ENCODE data around the gene TESK2. TPM values are rescaled to one million over a fixed set of nuclear protein-coding genes. Genes with fewer than 3 reads are reported as not detected.

TESK2 gene
- total RNA-seq, 3 donors from 2014 or later (not counting 1 experiment from before 2014, with no cell fraction given) = 5.1 to 7.4 (median 6.0) TPM

- no peak overlapping the region for H3K4me3 ChIP-seq (ENCODE audit: low read length)
- no peaks in the 10 kb centered on the region for H3K27me3 Mint-ChIP-seq (ENCODE audit: low read depth in 2 of 2)
- no CpG with 5 or more reads among the region's 1 CpG for WGBS (ENCODE audit: insufficient coverage)
- DNase-seq (no peak), ATAC-seq (no peak)
- intact Hi-C loops (cut with micrococcal nuclease) = no loop called here
- no peaks in the 10 kb centered on the region for H3K36me3 ChIP-seq (ENCODE audit: control insufficient read depth, insufficient read depth, low read length)
- H3K27me3 ChIP-seq (ENCODE audit: control insufficient read depth, insufficient read depth, low read length) = no peaks in the 10 kb centered on the region
- no peaks in the 10 kb centered on the region for H3K9me3 Mint-ChIP-seq
- H3K4me3 Mint-ChIP-seq = no peak overlapping the region
- no peaks in the 10 kb centered on the region for H3K36me3 Mint-ChIP-seq
- no peaks in the 10 kb centered on the region for H3K4me1 Mint-ChIP-seq
- no peaks in the 10 kb centered on the region for H3K4me1 ChIP-seq (ENCODE audit: control insufficient read depth, insufficient read depth, low read length)
- no peak overlapping the region for H3K27ac Mint-ChIP-seq
- H3K27ac ChIP-seq (ENCODE audit: low read length) = no peak overlapping the region
- TF ChIP-seq, protein P1, sequence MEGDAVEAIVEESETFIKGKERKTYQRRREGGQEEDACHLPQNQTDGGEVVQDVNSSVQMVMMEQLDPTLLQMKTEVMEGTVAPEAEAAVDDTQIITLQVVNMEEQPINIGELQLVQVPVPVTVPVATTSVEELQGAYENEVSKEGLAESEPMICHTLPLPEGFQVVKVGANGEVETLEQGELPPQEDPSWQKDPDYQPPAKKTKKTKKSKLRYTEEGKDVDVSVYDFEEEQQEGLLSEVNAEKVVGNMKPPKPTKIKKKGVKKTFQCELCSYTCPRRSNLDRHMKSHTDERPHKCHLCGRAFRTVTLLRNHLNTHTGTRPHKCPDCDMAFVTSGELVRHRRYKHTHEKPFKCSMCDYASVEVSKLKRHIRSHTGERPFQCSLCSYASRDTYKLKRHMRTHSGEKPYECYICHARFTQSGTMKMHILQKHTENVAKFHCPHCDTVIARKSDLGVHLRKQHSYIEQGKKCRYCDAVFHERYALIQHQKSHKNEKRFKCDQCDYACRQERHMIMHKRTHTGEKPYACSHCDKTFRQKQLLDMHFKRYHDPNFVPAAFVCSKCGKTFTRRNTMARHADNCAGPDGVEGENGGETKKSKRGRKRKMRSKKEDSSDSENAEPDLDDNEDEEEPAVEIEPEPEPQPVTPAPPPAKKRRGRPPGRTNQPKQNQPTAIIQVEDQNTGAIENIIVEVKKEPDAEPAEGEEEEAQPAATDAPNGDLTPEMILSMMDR (IDR thresholded peaks at IDR 0.05) = no peak
- H3K9me3 ChIP-seq (ENCODE audit: control insufficient read depth, insufficient read depth, low read length) = no peaks in the 10 kb centered on the region
Measured at GRCh38 chr1:45380730-45381129, 110.2 kb downstream of the TESK2 start.

GRCh38 chr1:45380125-45380524 lies 110.8 kb downstream of the TESK2 start:
- intact Hi-C loops (cut with micrococcal nuclease) = no loop called here
- Histone ChIP-seq H3K27me3 (ENCODE audit: control insufficient read depth, insufficient read depth, low read length) (no peaks in the 10 kb centered on the region), H3K4me3 (ENCODE audit: low read length) (no peak overlapping the region), H3K9me3 (ENCODE audit: control insufficient read depth, insufficient read depth, low read length) (no peaks in the 10 kb centered on the region), H3K36me3 (ENCODE audit: control insufficient read depth, insufficient read depth, low read length) (no peaks in the 10 kb centered on the region), H3K27ac (ENCODE audit: low read length) (no peak overlapping the region), H3K4me1 (ENCODE audit: control insufficient read depth, insufficient read depth, low read length) (no peaks in the 10 kb centered on the region)
- H3K27me3 Mint-ChIP-seq (ENCODE audit: low read depth in 2 of 2) = no peaks in the 10 kb centered on the region
- H3K36me3 Mint-ChIP-seq = no peaks in the 10 kb centered on the region
- 99% methylated on average over 4 of the region's 4 CpGs for WGBS (ENCODE audit: insufficient coverage)
- no peaks in the 10 kb centered on the region for H3K9me3 Mint-ChIP-seq
- H3K4me1 Mint-ChIP-seq = no peaks in the 10 kb centered on the region
- H3K27ac Mint-ChIP-seq = no peak overlapping the region
- no peak for ATAC-seq
- TF ChIP-seq, protein P1 (IDR thresholded peaks at IDR 0.05) = no peak
- no peak for DNase-seq
- H3K4me3 Mint-ChIP-seq = no peak overlapping the region

- Histone ChIP-seq H3K4me3 (ENCODE audit: low read length) (no peak overlapping the region), H3K27ac (ENCODE audit: low read length) (no peak overlapping the region), H3K4me1 (ENCODE audit: control insufficient read depth, insufficient read depth, low read length) (no peaks in the 10 kb centered on the region), H3K36me3 (ENCODE audit: control insufficient read depth, insufficient read depth, low read length) (no peaks in the 10 kb centered on the region), H3K27me3 (ENCODE audit: control insufficient read depth, insufficient read depth, low read length) (no peaks in the 10 kb centered on the region), H3K9me3 (ENCODE audit: control insufficient read depth, insufficient read depth, low read length) (no peaks in the 10 kb centered on the region)
- Mint-ChIP-seq H3K27me3 (ENCODE audit: low read depth in 2 of 2) (no peaks in the 10 kb centered on the region), H3K4me1 (no peaks in the 10 kb centered on the region), H3K36me3 (no peaks in the 10 kb centered on the region), H3K27ac (no peak overlapping the region), H3K9me3 (no peaks in the 10 kb centered on the region), H3K4me3 (no peak overlapping the region)
- intact Hi-C loops (cut with micrococcal nuclease) = no loop called here
- DNase-seq = no peak
- ATAC-seq = no peak
- WGBS (ENCODE audit: insufficient coverage) = 95% methylated on average over 5 of the region's 6 CpGs
- TF ChIP-seq, protein P1 (IDR thresholded peaks at IDR 0.05) = no peak
Measured at GRCh38 chr1:45379524-45379923, 111.4 kb downstream of the TESK2 start.

GRCh38 chr1:45378184-45378583 lies 112.8 kb downstream of the TESK2 start:
- Histone ChIP-seq H3K9me3 (ENCODE audit: control insufficient read depth, insufficient read depth, low read length) (no peaks in the 10 kb centered on the region), H3K27me3 (ENCODE audit: control insufficient read depth, insufficient read depth, low read length) (no peaks in the 10 kb centered on the region), H3K4me1 (ENCODE audit: control insufficient read depth, insufficient read depth, low read length) (no peaks in the 10 kb centered on the region), H3K36me3 (ENCODE audit: control insufficient read depth, insufficient read depth, low read length) (no peaks in the 10 kb centered on the region), H3K27ac (ENCODE audit: low read length) (no peak overlapping the region), H3K4me3 (ENCODE audit: low read length) (no peak overlapping the region)
- no peak for ATAC-seq
- DNase-seq = no peak
- Mint-ChIP-seq H3K4me3 (no peak overlapping the region), H3K9me3 (no peaks in the 10 kb centered on the region), H3K36me3 (no peaks in the 10 kb centered on the region), H3K4me1 (no peaks in the 10 kb centered on the region), H3K27ac (no peak overlapping the region), H3K27me3 (ENCODE audit: low read depth in 2 of 2) (no peaks in the 10 kb centered on the region)
- TF ChIP-seq, protein P1 (IDR thresholded peaks at IDR 0.05) = no peak
- intact Hi-C loops (cut with micrococcal nuclease) = no loop called here
